ENCODE data around the gene FRRS1.

The FRRS1 gene

DNA sequence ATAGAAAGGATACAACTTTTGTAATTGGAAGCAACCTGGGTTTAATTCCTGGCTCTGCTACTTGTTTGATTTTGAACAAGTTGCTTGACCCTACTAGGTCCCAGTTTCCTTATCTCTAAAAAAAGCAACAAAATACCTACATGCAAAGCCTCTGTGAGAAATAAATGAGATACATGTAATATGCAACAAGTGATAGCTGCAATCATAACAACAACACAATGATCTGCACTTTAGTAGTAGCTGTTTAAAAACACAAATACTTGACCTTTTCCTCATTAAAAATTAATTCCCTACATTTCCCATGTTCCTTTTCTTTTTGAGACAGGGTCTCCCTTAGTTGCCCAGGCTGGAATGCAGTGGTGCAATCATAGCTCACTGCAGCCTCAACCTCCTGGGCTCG lies 40.0 kb downstream of the FRRS1 start:
- TF ChIP-seq POLR2AphosphoS5 (IDR thresholded peaks at IDR 0.05; ENCODE audit: low read depth, low read length), result no peak
- no peak for TF ChIP-seq FOXP2 (optimal IDR thresholded peaks at IDR 0.05; ENCODE audit: borderline replicate concordance, extremely low read depth, extremely low read length, insufficient read depth)
- TF ChIP-seq, protein P1, sequence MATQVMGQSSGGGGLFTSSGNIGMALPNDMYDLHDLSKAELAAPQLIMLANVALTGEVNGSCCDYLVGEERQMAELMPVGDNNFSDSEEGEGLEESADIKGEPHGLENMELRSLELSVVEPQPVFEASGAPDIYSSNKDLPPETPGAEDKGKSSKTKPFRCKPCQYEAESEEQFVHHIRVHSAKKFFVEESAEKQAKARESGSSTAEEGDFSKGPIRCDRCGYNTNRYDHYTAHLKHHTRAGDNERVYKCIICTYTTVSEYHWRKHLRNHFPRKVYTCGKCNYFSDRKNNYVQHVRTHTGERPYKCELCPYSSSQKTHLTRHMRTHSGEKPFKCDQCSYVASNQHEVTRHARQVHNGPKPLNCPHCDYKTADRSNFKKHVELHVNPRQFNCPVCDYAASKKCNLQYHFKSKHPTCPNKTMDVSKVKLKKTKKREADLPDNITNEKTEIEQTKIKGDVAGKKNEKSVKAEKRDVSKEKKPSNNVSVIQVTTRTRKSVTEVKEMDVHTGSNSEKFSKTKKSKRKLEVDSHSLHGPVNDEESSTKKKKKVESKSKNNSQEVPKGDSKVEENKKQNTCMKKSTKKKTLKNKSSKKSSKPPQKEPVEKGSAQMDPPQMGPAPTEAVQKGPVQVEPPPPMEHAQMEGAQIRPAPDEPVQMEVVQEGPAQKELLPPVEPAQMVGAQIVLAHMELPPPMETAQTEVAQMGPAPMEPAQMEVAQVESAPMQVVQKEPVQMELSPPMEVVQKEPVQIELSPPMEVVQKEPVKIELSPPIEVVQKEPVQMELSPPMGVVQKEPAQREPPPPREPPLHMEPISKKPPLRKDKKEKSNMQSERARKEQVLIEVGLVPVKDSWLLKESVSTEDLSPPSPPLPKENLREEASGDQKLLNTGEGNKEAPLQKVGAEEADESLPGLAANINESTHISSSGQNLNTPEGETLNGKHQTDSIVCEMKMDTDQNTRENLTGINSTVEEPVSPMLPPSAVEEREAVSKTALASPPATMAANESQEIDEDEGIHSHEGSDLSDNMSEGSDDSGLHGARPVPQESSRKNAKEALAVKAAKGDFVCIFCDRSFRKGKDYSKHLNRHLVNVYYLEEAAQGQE (IDR thresholded peaks at IDR 0.05; ENCODE audit: insufficient read depth in 1 of 2, low read depth in 2 of 2, low read length in 2 of 2), result no peak

DNA sequence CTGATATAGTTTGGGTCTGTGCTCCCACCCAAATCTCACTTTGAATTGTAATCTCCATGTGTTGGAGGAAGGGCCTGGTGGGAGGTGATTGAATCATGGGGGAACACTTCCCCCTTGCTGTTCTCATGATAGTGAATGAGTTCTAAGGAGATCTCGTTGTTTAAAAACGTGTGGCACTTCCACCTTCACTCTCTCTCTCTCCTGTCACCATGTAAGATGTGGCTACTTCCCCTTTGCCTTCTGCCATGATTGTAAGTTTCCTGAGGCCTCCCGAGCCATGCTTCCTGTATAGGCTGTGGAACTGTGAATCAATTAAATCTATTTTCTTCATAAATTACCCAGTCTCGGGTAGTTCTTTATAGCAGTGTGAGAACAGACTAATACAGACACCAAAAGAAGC lies 40.4 kb downstream of the FRRS1 start:
- TF ChIP-seq, protein P1 (IDR thresholded peaks at IDR 0.05; ENCODE audit: insufficient read depth in 1 of 2, low read depth in 2 of 2, low read length in 2 of 2), result no peak
- TF ChIP-seq POLR2AphosphoS5 (IDR thresholded peaks at IDR 0.05; ENCODE audit: low read depth, low read length) (no peak), TAF1 (IDR thresholded peaks at IDR 0.05; ENCODE audit: borderline replicate concordance, insufficient read depth, low read length) (no peak), FOXP2 (optimal IDR thresholded peaks at IDR 0.05; ENCODE audit: borderline replicate concordance, extremely low read depth, extremely low read length, insufficient read depth) (no peak), SIN3A (IDR thresholded peaks at IDR 0.05; ENCODE audit: borderline replicate concordance, insufficient read depth, low read length) (no peak)

DNA sequence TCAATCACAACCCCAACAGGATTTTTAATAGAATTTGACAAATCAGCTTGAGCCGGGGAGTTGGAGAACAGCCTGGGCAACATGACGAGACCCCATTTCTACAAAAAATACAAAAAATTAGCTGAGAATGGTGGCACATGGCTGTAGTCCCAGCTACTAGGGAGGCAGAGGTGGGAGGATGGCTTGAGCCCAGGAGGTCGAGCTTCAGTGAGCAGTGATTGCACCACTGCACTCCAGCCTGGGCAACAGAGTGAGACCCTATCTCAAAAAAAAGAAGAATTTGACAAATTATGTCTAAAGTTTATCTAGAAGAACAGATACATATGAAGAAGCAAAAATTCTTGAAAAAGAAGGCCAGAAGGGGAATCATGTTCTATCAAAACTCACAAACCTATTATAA lies 43.2 kb downstream of the FRRS1 start:
- TF ChIP-seq, protein P1 (IDR thresholded peaks at IDR 0.05; ENCODE audit: insufficient read depth in 1 of 2, low read depth in 2 of 2, low read length in 2 of 2), result no peak
- TF ChIP-seq FOXP2 (optimal IDR thresholded peaks at IDR 0.05; ENCODE audit: borderline replicate concordance, extremely low read depth, extremely low read length, insufficient read depth) (no peak), TAF1 (IDR thresholded peaks at IDR 0.05; ENCODE audit: borderline replicate concordance, insufficient read depth, low read length) (no peak), POLR2AphosphoS5 (IDR thresholded peaks at IDR 0.05; ENCODE audit: low read depth, low read length) (no peak), SIN3A (IDR thresholded peaks at IDR 0.05; ENCODE audit: borderline replicate concordance, insufficient read depth, low read length) (no peak)

DNA sequence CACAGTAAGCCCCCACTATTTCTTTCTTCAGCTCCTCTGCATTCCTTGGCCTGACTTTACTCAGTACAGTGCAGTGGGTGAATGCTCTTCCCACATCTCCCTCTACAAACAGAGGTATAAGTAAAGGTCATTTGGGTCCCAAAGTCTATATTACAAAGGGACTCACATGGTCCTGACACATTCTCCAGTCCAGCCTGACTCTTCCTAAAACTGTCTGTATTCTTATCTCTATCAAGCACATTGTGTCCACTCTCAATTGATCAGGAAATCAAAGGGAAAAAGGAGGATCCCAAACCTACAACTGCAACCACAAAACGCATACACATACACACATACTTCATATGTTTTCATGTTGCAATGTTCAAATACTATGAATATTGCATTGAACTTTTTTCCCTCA lies 49.4 kb downstream of the FRRS1 start:
- TF ChIP-seq SIN3A (IDR thresholded peaks at IDR 0.05; ENCODE audit: borderline replicate concordance, insufficient read depth, low read length), result no peak
- TF ChIP-seq POLR2AphosphoS5 (IDR thresholded peaks at IDR 0.05; ENCODE audit: low read depth, low read length), result no peak
- TF ChIP-seq FOXP2 (optimal IDR thresholded peaks at IDR 0.05; ENCODE audit: borderline replicate concordance, extremely low read depth, extremely low read length, insufficient read depth), result no peak
- TF ChIP-seq, protein P1 (IDR thresholded peaks at IDR 0.05; ENCODE audit: insufficient read depth in 1 of 2, low read depth in 2 of 2, low read length in 2 of 2), result no peak
- no peak for TF ChIP-seq TAF1 (IDR thresholded peaks at IDR 0.05; ENCODE audit: borderline replicate concordance, insufficient read depth, low read length)

DNA sequence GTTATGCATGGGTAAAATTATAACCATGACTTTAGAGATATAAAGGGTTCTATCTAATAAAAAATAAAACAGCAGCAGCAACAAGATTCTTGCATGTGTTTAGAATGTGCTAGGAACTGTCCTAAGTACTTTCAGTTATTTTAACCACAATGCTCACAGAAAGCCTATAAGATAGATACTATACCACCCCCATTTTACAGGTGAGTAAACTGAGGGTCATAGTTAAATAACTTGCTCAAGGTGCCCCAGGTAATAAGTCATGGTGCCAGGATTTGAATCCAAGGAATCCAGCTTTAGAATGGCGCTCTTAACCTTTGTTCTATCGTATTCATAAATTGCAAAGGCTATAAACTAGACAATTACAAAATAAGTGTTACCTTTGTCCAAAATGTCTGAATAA lies 53.4 kb downstream of the FRRS1 start:
- TF ChIP-seq POLR2AphosphoS5 (IDR thresholded peaks at IDR 0.05; ENCODE audit: low read depth, low read length) (no peak), FOXP2 (optimal IDR thresholded peaks at IDR 0.05; ENCODE audit: borderline replicate concordance, extremely low read depth, extremely low read length, insufficient read depth) (no peak), SIN3A (IDR thresholded peaks at IDR 0.05; ENCODE audit: borderline replicate concordance, insufficient read depth, low read length) (no peak), TAF1 (IDR thresholded peaks at IDR 0.05; ENCODE audit: borderline replicate concordance, insufficient read depth, low read length) (no peak)
- TF ChIP-seq, protein P1 (IDR thresholded peaks at IDR 0.05; ENCODE audit: insufficient read depth in 1 of 2, low read depth in 2 of 2, low read length in 2 of 2), result no peak

All from PFSK-1 (cell line).